ENCODE results near the gene UGT1A8.

UGT1A8 gene

GRCh38 chr2:233801357-233802131, 184.1 kb downstream of the UGT1A8 start:
- DNase-seq (ENCODE audit: low spot score), result no peak

GRCh38 chr2:233802132-233802815, 184.8 kb downstream of the UGT1A8 start:
- DNase-seq (ENCODE audit: low spot score), result no peak

GRCh38 chr2:233803292-233803911, 186.0 kb downstream of the UGT1A8 start:
- no peak for DNase-seq (ENCODE audit: low spot score)

- no peak for DNase-seq (ENCODE audit: low spot score)
These were observed 186.6 kb downstream of the UGT1A8 start for GRCh38 chr2:233803994-233804393.

- no peak for DNase-seq (ENCODE audit: low spot score)
These were observed 189.9 kb downstream of the UGT1A8 start for GRCh38 chr2:233807215-233807865.

GRCh38 chr2:233807966-233808935, 190.8 kb downstream of the UGT1A8 start:
- no peak for DNase-seq (ENCODE audit: low spot score)

GRCh38 chr2:233810385-233810784, 193.0 kb downstream of the UGT1A8 start:
- no peak for DNase-seq (ENCODE audit: low spot score)

- DNase-seq (ENCODE audit: low spot score), result no peak
These were observed 193.7 kb downstream of the UGT1A8 start for GRCh38 chr2:233811087-233811486.

GRCh38 chr2:233811732-233812131, 194.3 kb downstream of the UGT1A8 start:
- DNase-seq (ENCODE audit: low spot score), result no peak

- DNase-seq (ENCODE audit: low spot score), result no peak
These were observed 196.0 kb downstream of the UGT1A8 start for GRCh38 chr2:233813236-233814055.

GRCh38 chr2:233814056-233814835, 196.8 kb downstream of the UGT1A8 start:
- no peak for DNase-seq (ENCODE audit: low spot score)

GRCh38 chr2:233815861-233816260, 198.4 kb downstream of the UGT1A8 start:
- DNase-seq (ENCODE audit: low spot score), result no peak

GRCh38 chr2:233816334-233816733, 198.9 kb downstream of the UGT1A8 start:
- no peak for DNase-seq (ENCODE audit: low spot score)

- DNase-seq (ENCODE audit: low spot score), result no peak
These were observed 199.3 kb downstream of the UGT1A8 start for GRCh38 chr2:233816771-233817170.

GRCh38 chr2:233817361-233817911, 200.0 kb downstream of the UGT1A8 start:
- no peak for DNase-seq (ENCODE audit: low spot score)

- no peak for DNase-seq (ENCODE audit: low spot score)
These were observed 200.7 kb downstream of the UGT1A8 start for GRCh38 chr2:233817995-233818638.

GRCh38 chr2:233818639-233819621, 201.5 kb downstream of the UGT1A8 start:
- DNase-seq (ENCODE audit: low spot score), result no peak

All from putamen (tissue), 1 donor.